Body of pancreas (tissue), 4 donors: ENCODE results near the gene DNM3.

ENCODE experiments used
- POLR2A ChIP-seq, 3 donors: fragments of 450-650 bp; IDR thresholded peaks; one replicate each; pipeline ENCODE4 v1.6.1; 2016; ENCODE audit warnings: antibody characterized with exemption in 3 of 3, mild to moderate bottlenecking in 2 of 3
- TF ChIP-seq, protein P1 (sequence below), 7 experiments: fragments of 450-650 bp in 4 of 7; fragments of 200-600 bp in 3 of 7; sonication (generic) in 3 of 7; IDR thresholded peaks; one replicate each; pipeline ENCODE4 v1.5.1; 2016 to 2019; ENCODE audit warnings: antibody characterized with exemption in 7 of 7

DNA sequence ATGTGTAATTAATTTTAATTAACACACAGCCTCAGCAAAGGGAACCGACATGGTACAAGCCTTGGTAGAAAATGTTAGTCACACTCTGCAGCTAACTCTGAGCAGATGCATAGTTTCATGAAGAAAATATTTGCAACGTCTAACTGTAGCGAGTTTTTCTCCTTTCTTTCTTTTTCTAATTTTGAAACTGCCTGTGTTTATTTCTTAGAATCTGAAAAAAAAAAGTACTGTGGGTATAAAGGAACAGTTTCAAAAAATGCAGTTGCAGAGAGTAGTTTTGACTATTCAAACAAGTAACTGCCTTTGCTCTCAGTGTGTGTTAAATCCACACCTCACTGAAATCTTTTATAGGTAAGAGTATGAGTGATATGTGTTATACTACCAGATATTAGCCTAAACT is 429.3 kb downstream of the DNM3 start:
- TF ChIP-seq, protein P1, sequence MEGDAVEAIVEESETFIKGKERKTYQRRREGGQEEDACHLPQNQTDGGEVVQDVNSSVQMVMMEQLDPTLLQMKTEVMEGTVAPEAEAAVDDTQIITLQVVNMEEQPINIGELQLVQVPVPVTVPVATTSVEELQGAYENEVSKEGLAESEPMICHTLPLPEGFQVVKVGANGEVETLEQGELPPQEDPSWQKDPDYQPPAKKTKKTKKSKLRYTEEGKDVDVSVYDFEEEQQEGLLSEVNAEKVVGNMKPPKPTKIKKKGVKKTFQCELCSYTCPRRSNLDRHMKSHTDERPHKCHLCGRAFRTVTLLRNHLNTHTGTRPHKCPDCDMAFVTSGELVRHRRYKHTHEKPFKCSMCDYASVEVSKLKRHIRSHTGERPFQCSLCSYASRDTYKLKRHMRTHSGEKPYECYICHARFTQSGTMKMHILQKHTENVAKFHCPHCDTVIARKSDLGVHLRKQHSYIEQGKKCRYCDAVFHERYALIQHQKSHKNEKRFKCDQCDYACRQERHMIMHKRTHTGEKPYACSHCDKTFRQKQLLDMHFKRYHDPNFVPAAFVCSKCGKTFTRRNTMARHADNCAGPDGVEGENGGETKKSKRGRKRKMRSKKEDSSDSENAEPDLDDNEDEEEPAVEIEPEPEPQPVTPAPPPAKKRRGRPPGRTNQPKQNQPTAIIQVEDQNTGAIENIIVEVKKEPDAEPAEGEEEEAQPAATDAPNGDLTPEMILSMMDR (IDR thresholded peaks at IDR 0.05), result no peak
- no peak for TF ChIP-seq POLR2A (IDR thresholded peaks at IDR 0.05)
